Peyer's patch (tissue), 4 donors: Measurements from ENCODE around the gene ETFA. TPM values are rescaled to one million over a fixed set of nuclear protein-coding genes. Genes with fewer than 3 reads are reported as not detected.

Experiments
- DNase-seq, 3 donors: peaks; one replicate each; pipeline ENCODE4 v3.0.0-alpha.2; 2017 to 2019
- H3K27ac ChIP-seq, 4 donors: fragments of 200-600 bp; sonication (generic); one replicate each; pipeline ENCODE4 v1.5.1; 2016 to 2019
- H3K27me3 ChIP-seq, 2 donors: fragments of 200-600 bp; sonication (generic); one replicate each; pipeline ENCODE4 v1.5.1; 2019
- H3K36me3 ChIP-seq, 3 donors: fragments of 200-600 bp; sonication (generic); one replicate each; pipeline ENCODE4 v1.5.1; 2016 to 2019
- H3K4me1 ChIP-seq, 4 donors: fragments of 200-600 bp; sonication (generic); one replicate each; pipeline ENCODE4 v1.5.1; 2016 to 2019
- H3K4me3 ChIP-seq, 4 donors: fragments of 200-600 bp; sonication (generic); 1 replicate in 3 of 4; 2 replicates in 1 of 4; pipeline ENCODE4 v1.5.1; 2016 to 2019; ENCODE audit warnings: mild to moderate bottlenecking in 1 of 4
- H3K9me3 ChIP-seq, 4 donors: fragments of 200-600 bp; sonication (generic); one replicate each; pipeline ENCODE4 v1.5.1; 2016 to 2019; ENCODE audit warnings: mild to moderate bottlenecking in 1 of 4
- POLR2A ChIP-seq, 2 donors: fragments of 450-650 bp; IDR thresholded peaks; one replicate each; pipeline ENCODE4 v1.5.1; 2017; ENCODE audit warnings: antibody characterized with exemption in 2 of 2, mild to moderate bottlenecking in 2 of 2, moderate library complexity in 2 of 2
- total RNA-seq, 4 donors: library from RNA; depleted of rRNA; stranded (reverse); fragments of >200 nt; gene quantifications; one replicate each; pipeline ENCODE4 v1.1.0, GENCODE V29; 2016
- TF ChIP-seq, protein P1 (sequence below), 6 experiments: fragments of 450-650 bp in 4 of 6; fragments of 200-600 bp in 2 of 6; sonication (generic) in 1 of 6; IDR thresholded peaks; one replicate each; pipeline ENCODE4 v1.5.1; 2017 to 2019; ENCODE audit warnings: antibody characterized with exemption in 6 of 6, mild to moderate bottlenecking in 3 of 6, moderate library complexity in 1 of 6

Gene ETFA
- total RNA-seq, 4 donors from 2014 or later, result 110 to 175 (median 163) TPM

- TF ChIP-seq, protein P1, sequence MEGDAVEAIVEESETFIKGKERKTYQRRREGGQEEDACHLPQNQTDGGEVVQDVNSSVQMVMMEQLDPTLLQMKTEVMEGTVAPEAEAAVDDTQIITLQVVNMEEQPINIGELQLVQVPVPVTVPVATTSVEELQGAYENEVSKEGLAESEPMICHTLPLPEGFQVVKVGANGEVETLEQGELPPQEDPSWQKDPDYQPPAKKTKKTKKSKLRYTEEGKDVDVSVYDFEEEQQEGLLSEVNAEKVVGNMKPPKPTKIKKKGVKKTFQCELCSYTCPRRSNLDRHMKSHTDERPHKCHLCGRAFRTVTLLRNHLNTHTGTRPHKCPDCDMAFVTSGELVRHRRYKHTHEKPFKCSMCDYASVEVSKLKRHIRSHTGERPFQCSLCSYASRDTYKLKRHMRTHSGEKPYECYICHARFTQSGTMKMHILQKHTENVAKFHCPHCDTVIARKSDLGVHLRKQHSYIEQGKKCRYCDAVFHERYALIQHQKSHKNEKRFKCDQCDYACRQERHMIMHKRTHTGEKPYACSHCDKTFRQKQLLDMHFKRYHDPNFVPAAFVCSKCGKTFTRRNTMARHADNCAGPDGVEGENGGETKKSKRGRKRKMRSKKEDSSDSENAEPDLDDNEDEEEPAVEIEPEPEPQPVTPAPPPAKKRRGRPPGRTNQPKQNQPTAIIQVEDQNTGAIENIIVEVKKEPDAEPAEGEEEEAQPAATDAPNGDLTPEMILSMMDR (IDR thresholded peaks at IDR 0.05), result no peak
- TF ChIP-seq POLR2A (IDR thresholded peaks at IDR 0.05), result no peak
- H3K4me1 ChIP-seq, result peaks cover 0 to 10% (median 0%) of the 10 kb centered on the region in 4 donors
- H3K27ac ChIP-seq, result no peak overlapping the region
Observed at GRCh38 chr15:76165951-76166350, 145.3 kb downstream of the ETFA start.

More at GRCh38 chr15:76165951-76166350, 145.3 kb downstream of the ETFA start:
- no peak for DNase-seq
- no peaks in the 10 kb centered on the region for H3K9me3 ChIP-seq
- H3K36me3 ChIP-seq, result no peaks in the 10 kb centered on the region
- no peak overlapping the region for H3K4me3 ChIP-seq
- no peaks in the 10 kb centered on the region for H3K27me3 ChIP-seq

Other genes starting within 250 kb of the ETFA start
- 10 to 100 TPM in 1 of 4 donors, under 1 TPM in 1, not detected in 2; 0.67 to 11.6 TPM for gene ISL2, start 25.3 kb upstream of the ETFA start, total RNA-seq